GM11168 (cell line): ENCODE results near the gene CD99.

ENCODE experiments used
- in situ Hi-C: fragments of 300-500 bp; cut with MboI; formaldehyde crosslinking; loops from one replicate; pipeline ENCODE4 v1.12.0; 2022; ENCODE audit warnings: low sequenced_read_pairs; ENCODE audit not compliant: unreplicated experiment

Gene CD99

GRCh38 chrX:2697306-2697705 lies 6.2 kb downstream of the CD99 start:
- in situ Hi-C loops: no loop called here

DNA sequence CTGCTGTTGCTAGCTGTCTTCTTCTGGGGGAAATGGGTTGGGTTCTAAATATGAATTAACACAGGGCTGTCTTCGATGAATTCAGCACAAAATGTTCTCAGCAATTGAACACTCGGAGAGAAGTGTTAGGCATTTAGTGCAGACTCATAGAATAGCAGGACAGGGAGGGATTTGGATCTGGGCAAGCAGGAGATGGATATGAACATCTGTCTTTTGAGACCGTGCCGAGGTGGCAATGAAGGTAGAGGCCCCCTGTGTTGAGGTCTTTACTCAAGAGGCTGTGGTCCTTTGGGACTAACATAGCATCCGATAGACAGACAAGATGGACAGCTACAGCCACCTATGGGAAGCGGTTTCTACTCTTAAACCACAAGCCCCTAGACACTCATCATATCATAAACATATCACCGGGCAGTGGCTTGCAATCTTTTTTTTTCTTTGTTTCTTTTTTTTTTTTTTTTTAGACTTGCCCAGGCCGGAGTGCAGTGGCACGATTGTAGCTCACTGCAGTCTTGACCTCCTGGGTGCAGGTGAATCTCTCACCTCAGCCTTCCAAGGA lies 6.7 kb downstream of the CD99 start:
- in situ Hi-C loops: no loop called here

DNA sequence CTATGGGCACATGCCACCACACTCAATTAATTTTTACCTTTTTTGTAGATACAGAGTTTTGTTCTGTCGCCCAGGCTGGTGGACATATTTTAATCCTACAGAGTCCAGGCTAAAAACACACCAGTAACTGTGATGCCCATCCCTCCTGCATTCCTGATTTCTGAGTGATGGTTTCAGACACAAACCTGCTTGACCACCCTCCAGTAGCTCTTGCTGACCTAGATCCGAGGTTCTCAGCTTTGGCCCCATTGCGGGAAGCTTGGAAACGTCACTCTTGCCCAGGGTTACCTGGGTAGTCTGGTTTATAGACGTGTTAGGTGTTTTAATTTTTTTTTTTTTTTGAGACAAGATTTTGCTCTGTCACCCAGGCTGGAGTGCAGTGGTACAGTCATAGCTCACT lies 7.5 kb downstream of the CD99 start:
- in situ Hi-C loops: no loop called here

- in situ Hi-C loops: no loop called here
Measured at GRCh38 chrX:2699959-2700358, 8.9 kb downstream of the CD99 start.

DNA sequence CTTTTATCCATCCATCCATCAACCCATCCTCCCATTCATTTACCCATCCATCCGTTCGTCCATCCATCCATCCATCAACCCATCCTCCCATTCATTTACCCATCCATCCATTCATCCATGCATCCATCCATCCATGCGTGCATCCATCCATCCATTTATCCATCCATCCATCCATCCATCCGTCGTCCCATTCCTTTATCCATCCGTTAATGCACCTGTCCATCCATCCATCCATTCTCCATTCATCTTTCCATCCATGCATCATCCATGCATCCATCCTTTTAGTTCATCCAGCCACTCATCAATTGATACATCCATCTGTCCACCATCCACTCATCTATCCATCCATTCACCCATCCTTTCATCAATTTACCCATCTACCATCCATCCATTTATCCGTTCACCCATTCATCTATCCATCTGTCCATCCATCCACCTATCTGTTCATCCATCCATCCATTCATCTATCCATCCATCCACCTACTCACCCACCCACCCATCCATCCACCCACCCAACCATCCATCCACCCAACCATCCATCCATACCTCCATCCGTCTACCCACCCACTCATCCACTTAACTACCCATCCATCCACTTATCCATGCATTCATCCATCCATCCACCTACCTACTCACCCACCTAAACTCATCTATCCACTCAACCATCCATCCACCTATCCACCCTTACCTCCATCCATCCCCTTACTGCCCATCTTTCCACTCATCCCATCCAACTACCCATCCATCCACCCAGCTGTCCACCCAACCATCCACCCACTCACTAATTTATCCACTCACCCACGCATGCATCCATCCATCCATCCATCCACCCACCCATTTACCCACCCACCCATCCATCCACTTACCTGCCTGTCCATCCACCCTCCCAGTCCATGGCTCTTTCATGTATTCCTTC lies 9.6 kb downstream of the CD99 start:
- in situ Hi-C loops: no loop called here

DNA sequence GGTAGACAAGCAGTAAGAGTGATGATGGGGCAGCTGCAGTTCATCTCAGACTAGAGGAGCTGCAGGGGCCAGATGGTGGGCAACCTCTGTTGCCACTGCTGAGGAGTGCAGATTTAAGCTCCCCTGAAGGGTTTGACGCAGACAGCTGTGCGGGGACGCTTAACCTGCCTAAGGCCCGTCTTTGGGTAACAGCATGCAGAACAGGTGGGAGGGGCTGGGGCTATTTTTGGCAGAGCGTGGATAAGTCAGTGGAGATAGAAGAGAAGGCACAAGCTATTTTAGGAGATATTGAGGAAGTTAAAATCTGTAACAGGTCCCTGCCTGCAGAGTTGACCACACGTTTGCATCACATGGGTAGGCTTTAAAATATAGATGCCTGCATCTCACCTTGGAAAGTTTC lies 10.5 kb downstream of the CD99 start:
- in situ Hi-C loops: no loop called here

DNA sequence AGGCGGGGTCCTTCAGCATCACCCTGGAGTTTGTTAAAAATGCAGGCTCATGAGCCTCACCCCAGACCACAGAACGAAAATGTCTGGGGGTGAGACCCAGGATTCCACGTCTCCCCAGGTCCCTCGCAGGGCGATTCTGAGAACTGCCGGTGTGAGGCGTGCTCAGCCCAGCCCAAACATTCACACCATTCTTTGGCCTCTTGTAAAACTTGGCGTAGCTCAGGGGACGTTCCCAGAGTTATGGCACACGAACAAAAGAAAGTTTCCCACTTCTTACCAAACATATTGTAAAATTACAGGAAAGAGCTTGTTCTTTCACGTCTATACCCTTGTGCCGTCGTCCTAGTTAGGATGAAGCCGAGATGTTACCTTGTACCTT lies 12.9 kb downstream of the CD99 start:
- in situ Hi-C loops: no loop called here

DNA sequence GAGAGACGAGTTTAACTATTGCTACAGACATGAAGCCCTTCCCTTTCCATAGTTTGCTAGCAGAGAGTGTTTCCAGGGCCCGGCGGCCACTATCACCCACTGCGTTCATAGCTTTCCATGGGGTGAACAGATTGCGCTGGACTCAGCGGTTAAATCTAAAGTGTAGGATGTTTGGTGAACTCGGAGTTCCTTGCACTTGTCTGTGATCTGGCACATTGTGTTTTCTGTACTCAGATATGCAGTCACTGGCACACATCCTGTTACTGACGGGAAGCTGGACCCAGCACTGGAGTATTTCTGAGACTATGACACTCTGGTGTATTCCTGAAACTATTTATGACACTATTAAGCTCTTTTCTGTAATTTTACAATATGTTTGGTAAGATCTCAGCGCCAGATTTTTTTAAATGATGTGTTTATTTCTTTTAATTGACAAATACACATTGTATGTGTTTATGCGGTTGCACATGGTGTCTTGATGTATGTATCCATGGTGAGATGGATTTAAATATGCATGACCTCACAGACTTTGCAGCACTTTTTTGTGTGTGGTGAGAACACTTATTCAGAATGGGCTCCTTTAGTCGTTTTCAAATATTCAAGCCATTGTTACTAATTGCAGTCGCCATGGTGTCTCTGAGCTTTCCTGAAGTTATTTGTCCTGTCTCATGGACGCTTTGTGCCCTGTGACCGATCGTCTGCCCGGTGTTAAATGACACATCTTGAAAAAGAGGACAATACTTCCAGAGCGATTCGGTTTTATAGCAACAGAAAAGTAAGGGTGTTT lies 14.1 kb downstream of the CD99 start:
- in situ Hi-C loops: no loop called here

DNA sequence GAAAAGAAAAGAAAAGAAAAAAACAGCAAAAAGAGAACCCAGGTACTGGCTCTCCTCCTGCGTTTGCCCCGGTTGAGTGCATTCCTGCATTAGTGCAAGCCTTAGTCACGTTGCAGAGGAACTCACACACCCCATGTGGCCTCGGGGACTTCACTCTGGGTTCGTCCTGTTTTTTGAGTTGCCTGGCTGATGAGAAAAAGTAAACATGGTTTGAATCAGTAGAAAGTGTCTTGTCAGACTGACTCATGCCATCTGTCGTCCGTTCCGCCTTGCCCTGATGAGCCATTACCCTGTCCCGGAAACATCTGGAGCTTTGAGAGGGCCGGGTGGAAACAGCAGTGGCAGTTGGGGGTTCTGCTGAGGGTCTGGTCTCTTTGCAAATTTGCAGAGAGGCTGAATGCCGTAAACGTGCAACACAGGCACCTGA lies 16.3 kb downstream of the CD99 start:
- in situ Hi-C loops: no loop called here

DNA sequence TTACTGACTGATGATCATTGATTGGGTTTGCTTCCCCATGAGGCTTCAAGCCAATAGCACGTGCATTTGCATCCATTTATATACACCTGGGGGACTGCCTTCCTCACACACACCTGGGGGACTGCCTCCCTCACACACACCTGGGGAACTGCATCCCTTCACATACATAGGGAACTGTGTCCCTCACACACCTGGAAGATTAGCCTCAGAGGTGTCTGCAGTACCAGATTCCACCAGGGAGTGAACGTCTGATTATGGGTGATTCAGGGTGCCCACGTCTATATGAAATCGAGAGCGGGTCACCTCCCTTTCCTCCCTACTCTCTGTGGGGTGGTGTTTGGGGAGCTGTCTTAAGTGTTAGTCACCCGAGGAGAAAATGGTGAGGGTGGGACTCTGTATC lies 16.9 kb downstream of the CD99 start:
- in situ Hi-C loops: no loop called here

- in situ Hi-C loops: no loop called here
Measured at GRCh38 chrX:2708592-2709188, 17.6 kb downstream of the CD99 start.

DNA sequence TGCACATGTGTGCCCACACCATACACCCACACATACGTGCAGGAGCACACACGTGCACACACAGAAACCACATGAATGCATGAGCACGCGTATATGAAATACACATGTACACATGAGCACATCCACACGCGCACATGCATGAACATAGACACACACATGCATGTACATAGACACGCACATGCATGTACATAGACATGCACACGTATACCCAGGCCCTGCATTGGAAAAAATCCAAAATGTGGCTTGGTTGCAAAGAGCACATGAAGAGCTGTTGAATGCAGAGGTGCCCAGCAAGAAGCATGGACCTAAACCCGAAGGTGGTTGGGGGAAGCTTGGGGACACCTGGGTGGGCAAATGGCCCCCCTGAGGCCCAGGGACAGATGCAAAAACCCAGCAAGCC lies 18.5 kb downstream of the CD99 start:
- in situ Hi-C loops: no loop called here

DNA sequence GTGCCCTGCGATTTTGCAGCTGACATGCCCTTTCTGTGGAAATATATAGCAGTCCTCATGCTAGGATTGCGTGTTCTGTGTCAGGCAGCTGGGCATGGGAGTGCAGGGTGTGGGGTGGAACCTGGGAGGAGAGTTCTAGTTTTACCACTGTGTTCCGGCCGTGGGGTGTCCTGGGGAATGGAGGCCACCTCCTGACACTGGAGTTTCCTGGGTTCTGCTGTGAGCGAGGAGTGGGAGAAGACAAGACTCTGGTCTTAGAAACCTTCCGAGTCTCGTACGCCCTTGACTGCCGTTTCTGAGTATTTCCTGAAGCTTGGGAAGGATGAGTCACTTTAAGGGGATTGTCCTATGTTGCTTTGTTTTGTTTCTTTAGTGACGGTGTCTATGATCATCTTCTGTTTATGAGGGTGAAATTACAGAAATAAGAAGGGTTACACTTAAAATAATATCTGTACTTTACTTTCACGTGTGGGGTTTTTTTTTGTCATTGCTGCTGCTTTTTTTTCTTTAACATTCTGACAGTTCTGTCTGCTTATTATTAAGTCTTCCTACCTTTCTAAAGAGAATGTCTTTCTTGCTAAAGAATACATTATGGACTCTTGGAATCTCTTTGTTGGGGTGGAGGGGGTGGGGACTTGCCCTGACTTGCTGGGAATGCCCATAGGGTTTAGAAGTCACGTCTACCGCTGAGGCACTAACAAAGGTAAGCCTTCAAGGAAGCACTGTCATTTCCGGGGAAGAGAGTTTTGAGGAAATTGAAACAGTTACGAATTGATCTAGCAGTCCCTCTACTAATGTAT lies 19.1 kb downstream of the CD99 start:
- in situ Hi-C loops: no loop called here

GRCh38 chrX:2711441-2711840 lies 20.3 kb downstream of the CD99 start:
- in situ Hi-C loops: no loop called here

DNA sequence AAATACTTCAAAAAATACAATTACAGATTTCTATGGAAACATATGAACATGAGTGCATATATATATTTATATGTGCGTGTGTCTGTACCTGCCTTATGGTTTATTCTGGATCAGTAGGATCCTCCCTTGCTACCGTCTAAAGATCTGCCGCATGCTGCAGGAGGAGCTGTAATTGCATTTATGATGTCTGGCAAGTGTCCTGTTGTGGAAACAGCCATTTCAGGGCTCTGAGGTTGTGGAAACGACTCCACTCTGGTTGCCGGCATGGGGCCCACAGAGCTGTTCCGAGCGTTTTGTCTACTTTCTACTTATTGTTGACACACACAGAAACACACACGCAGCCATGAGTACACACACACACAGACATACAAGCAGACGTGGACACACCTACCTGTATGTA lies 21.3 kb downstream of the CD99 start:
- in situ Hi-C loops: no loop called here

DNA sequence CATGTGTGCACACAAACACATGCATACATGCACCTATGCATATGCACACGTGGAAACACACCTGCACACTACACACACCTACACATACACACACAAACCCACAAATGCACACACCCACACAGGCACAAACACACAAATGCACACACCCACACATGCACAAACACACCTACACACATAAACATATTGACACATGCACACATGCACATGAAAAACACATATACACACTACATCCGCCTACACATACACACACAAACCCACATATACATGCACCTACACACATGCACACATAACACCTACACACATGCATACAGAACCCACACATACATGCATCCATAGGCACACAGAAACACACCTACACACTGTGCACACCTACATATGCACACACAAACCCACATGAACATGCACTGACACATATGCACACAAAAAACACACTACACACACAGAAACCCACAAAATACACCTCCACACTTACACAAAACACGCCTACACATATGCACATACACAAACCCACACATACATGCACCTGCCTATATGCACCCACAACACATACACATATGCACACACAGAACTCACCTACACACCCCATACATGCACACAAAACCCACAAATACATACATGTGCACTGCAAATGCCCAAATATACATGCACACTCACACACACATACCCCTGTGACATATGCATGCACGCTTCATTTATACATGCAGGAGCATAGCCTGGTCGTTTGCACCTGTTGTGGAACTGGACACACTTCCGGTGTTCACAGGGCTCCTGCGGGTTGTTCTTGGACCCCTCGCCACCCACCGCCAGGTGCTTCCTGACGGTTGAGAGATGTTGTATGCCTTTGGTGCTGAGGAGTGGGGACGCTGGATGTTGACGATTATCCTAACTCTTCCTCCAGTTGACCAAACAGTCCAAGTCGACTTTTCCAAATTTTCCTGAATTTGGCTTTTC lies 22.1 kb downstream of the CD99 start:
- in situ Hi-C loops: no loop called here

DNA sequence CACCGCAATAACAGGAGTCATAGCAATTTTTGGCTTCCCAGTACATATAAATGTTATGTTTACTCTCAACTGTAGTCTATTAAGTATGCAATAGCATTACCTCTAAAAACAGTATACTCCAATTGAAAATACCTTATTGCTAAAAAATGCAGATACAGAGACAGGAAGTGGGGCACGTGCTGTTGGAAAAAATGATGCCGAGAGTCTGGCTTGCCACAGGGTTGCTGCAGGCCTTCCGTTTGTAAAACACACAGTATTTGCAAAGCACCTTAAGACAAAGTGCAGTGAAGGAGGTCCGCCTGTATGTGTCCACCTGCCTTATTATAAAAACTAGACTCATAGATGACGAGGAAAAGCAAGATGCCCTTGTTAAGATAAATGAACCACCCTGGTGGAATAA lies 23.5 kb downstream of the CD99 start:
- in situ Hi-C loops: no loop called here

GRCh38 chrX:2715066-2715600 lies 24.0 kb downstream of the CD99 start:
- in situ Hi-C loops: no loop called here

GRCh38 chrX:2717312-2717711 lies 26.2 kb downstream of the CD99 start:
- in situ Hi-C loops: no loop called here
